Measurements from ENCODE around the gene S100A6.
"Not testable (repeated sequence)": the region's sequence is repeated elsewhere in the genome, so short reads cannot be mapped to it uniquely, and the experiment has no call there.

Gene S100A6

GRCh38 chr1:153563483-153563901 is 27.7 kb upstream of the S100A6 start:
- FAIRE-seq: no peak

- not testable (repeated sequence) for FAIRE-seq
Observed at GRCh38 chr1:153562021-153562420, 26.2 kb upstream of the S100A6 start.

GRCh38 chr1:153561466-153561985 is 25.7 kb upstream of the S100A6 start:
- FAIRE-seq: no peak

GRCh38 chr1:153560771-153561465 is 25.1 kb upstream of the S100A6 start:
- FAIRE-seq: no peak

GRCh38 chr1:153560241-153560640 is 24.4 kb upstream of the S100A6 start:
- no peak for FAIRE-seq

- FAIRE-seq: no peak
Observed at GRCh38 chr1:153557877-153558276, 22.1 kb upstream of the S100A6 start.

GRCh38 chr1:153556348-153556747 is 20.6 kb upstream of the S100A6 start:
- FAIRE-seq: no peak

GRCh38 chr1:153553830-153554541 is 18.2 kb upstream of the S100A6 start:
- FAIRE-seq: no peak

- FAIRE-seq: no peak
Observed at GRCh38 chr1:153553096-153553495, 17.3 kb upstream of the S100A6 start.

- no peak for FAIRE-seq
Observed at GRCh38 chr1:153552335-153552734, 16.5 kb upstream of the S100A6 start.

- no peak for FAIRE-seq
Observed at GRCh38 chr1:153550827-153551500, 15.2 kb upstream of the S100A6 start.

GRCh38 chr1:153550398-153550758 is 14.6 kb upstream of the S100A6 start:
- no peak for FAIRE-seq

GRCh38 chr1:153549741-153550397 is 14.1 kb upstream of the S100A6 start:
- no peak for FAIRE-seq

GRCh38 chr1:153548722-153549688 is 13.2 kb upstream of the S100A6 start, which contains the start of gene S100A3:
Gene S100A3, minus strand, starts transcription at chr1:153549258. Its CDS starts 773 bp downstream, at chr1:153548485.
- no peak for FAIRE-seq

- FAIRE-seq: no peak
Observed at GRCh38 chr1:153547560-153548551, 12.1 kb upstream of the S100A6 start.

GRCh38 chr1:153546796-153547559 is 11.2 kb upstream of the S100A6 start:
- no peak for FAIRE-seq

- no peak for FAIRE-seq
Observed at GRCh38 chr1:153546371-153546770, 10.6 kb upstream of the S100A6 start.

- no peak for FAIRE-seq
Observed at GRCh38 chr1:153545067-153546055, 9.6 kb upstream of the S100A6 start, which contains the start of gene S100A4. Gene S100A4, minus strand, starts transcription at chr1:153545806. Its CDS starts 1,012 bp downstream, at chr1:153544794.
